ENCODE data around the gene KRTAP10-1. TPM values are rescaled to one million over a fixed set of nuclear protein-coding genes. Genes with fewer than 3 reads are reported as not detected.
A peak's percentile ranks its signal among the peaks of the same experiment; 100 is the strongest.
"Not testable (repeated sequence)": the region's sequence is repeated elsewhere in the genome, so short reads cannot be mapped to it uniquely, and the experiment has no call there.

The KRTAP10-1 gene
- total RNA-seq, 1 experiment from 2014 or later = not detected

GRCh38 chr21:44503006-44503889 is 36.7 kb downstream of the KRTAP10-1 start:
- not testable (repeated sequence) for DNase-seq; H3K4me3 ChIP-seq (ENCODE audit: insufficient read depth, low read depth, low read length); H3K27me3 ChIP-seq (ENCODE audit: control insufficient read depth, insufficient read depth, low read length); H3K36me3 ChIP-seq (replicated peaks; ENCODE audit: control insufficient read depth, insufficient read depth, low read length)

GRCh38 chr21:44502171-44502958 is 37.6 kb downstream of the KRTAP10-1 start:
- Histone ChIP-seq H3K4me3 (ENCODE audit: insufficient read depth, low read depth, low read length) (no peak overlapping the region), H3K36me3 (replicated peaks; ENCODE audit: control insufficient read depth, insufficient read depth, low read length) (no peaks in the 10 kb centered on the region), H3K27me3 (ENCODE audit: control insufficient read depth, insufficient read depth, low read length) (no peaks in the 10 kb centered on the region)
- peak; percentile 56 for DNase-seq

DNA sequence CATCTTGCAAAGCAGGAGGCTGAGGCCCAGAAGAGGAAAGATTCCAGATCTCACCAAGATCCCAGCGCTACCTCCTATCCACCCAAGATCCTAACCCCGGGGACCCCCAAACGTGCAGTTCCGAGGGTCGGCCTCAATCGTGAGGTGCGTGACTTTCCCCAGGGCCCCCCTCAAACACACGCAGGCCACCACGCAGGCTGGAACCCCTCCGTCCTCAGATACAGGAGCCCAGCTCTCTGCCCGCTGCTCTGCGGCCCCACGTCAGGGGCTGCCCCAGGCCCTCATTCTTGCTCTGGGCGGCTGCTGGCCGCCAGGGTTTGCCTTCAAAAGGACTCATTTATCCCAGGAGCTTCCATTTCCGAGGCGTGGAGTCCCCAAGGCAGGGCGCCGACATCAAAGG is 39.9 kb downstream of the KRTAP10-1 start:
- DNase-seq = peak; percentile 48

GRCh38 chr21:44499631-44500030 is 40.4 kb downstream of the KRTAP10-1 start:
- no peaks in the 10 kb centered on the region; the same call in 1 of the 2 replicates for H3K36me3 ChIP-seq (replicated peaks; ENCODE audit: control insufficient read depth, insufficient read depth, low read length)
- H3K27me3 ChIP-seq (ENCODE audit: control insufficient read depth, insufficient read depth, low read length) = no peaks in the 10 kb centered on the region
- no peak overlapping the region for H3K4me3 ChIP-seq (ENCODE audit: insufficient read depth, low read depth, low read length)
- peak; percentile 60 for DNase-seq

More for the DNA sequence above, 39.9 kb downstream of the KRTAP10-1 start:
- Histone ChIP-seq H3K4me3 (ENCODE audit: insufficient read depth, low read depth, low read length) (no peak overlapping the region), H3K27me3 (ENCODE audit: control insufficient read depth, insufficient read depth, low read length) (no peaks in the 10 kb centered on the region), H3K36me3 (replicated peaks; ENCODE audit: control insufficient read depth, insufficient read depth, low read length) (no peaks in the 10 kb centered on the region; the same call in 1 of the 2 replicates)

DNA sequence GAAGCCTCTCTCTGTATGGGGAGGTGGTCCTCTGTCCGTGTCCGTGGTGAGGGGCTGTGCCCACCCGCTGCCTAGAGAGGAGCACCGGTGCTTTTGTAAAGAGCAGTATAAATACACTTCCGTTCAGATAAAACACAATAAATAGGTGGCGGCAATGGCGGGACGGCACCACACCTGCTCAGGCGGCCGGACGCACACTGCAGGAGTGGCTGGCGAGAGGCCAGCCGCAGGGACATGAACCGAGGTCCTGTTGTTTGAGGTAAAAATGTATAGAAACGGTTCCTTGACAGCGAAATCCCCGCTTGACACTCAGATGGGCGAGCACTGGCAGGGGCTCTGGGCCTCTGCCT is 40.8 kb downstream of the KRTAP10-1 start:
- Histone ChIP-seq H3K36me3 (replicated peaks; ENCODE audit: control insufficient read depth, insufficient read depth, low read length) (no peaks in the 10 kb centered on the region; the same call in 1 of the 2 replicates), H3K27me3 (ENCODE audit: control insufficient read depth, insufficient read depth, low read length) (no peaks in the 10 kb centered on the region)
- DNase-seq = peak; percentile 31

GRCh38 chr21:44498280-44499210 is 41.5 kb downstream of the KRTAP10-1 start:
- Histone ChIP-seq H3K4me3 (ENCODE audit: insufficient read depth, low read depth, low read length) (no peak overlapping the region), H3K36me3 (replicated peaks; ENCODE audit: control insufficient read depth, insufficient read depth, low read length) (no peaks in the 10 kb centered on the region; the same call in 1 of the 2 replicates), H3K27me3 (ENCODE audit: control insufficient read depth, insufficient read depth, low read length) (no peaks in the 10 kb centered on the region)
- peak; percentile 53 for DNase-seq

More for the DNA sequence above, 40.8 kb downstream of the KRTAP10-1 start:
- no peak overlapping the region for H3K4me3 ChIP-seq (ENCODE audit: insufficient read depth, low read depth, low read length)

GRCh38 chr21:44497703-44498126 is 42.3 kb downstream of the KRTAP10-1 start:
- no peaks in the 10 kb centered on the region; the same call in 1 of the 2 replicates for H3K36me3 ChIP-seq (replicated peaks; ENCODE audit: control insufficient read depth, insufficient read depth, low read length)
- peak; percentile 63 for DNase-seq
- H3K4me3 ChIP-seq (ENCODE audit: insufficient read depth, low read depth, low read length) = no peak overlapping the region
- H3K27me3 ChIP-seq (ENCODE audit: control insufficient read depth, insufficient read depth, low read length) = no peaks in the 10 kb centered on the region

- no peak overlapping the region for H3K4me3 ChIP-seq (ENCODE audit: insufficient read depth, low read depth, low read length)
- no peaks in the 10 kb centered on the region; the same call in none of the 2 replicates for H3K36me3 ChIP-seq (replicated peaks; ENCODE audit: control insufficient read depth, insufficient read depth, low read length)
- H3K27me3 ChIP-seq (ENCODE audit: control insufficient read depth, insufficient read depth, low read length) = no peaks in the 10 kb centered on the region
- DNase-seq = peak; percentile 67
Observed at GRCh38 chr21:44496564-44497550, 43.1 kb downstream of the KRTAP10-1 start.

- no peak overlapping the region for H3K4me3 ChIP-seq (ENCODE audit: insufficient read depth, low read depth, low read length)
- no peak for DNase-seq
- H3K27me3 ChIP-seq (ENCODE audit: control insufficient read depth, insufficient read depth, low read length) = no peaks in the 10 kb centered on the region
- H3K36me3 ChIP-seq (replicated peaks; ENCODE audit: control insufficient read depth, insufficient read depth, low read length) = no peaks in the 10 kb centered on the region; the same call in none of the 2 replicates
Observed at GRCh38 chr21:44495611-44496563, 44.1 kb downstream of the KRTAP10-1 start.

DNA sequence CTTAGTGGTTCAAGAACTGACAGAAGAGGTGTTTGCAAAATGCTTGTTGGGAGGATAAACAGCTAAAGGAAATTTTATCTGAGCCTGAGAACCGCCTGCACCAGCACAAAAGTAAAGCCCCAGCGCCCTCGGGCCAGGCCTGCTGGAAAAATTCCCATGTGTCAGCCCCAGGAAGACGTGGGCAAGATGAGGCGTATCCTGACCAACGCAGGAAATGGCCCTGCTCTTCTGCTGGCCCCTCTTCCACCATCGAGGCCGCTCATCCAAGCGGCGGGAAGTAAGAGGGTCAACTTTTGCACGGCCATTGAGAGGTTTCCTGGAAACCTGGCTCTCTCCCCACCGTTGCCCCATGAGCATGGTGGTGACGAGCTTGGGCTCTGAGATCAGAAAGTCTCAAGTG is 45.0 kb downstream of the KRTAP10-1 start:
- H3K36me3 ChIP-seq (replicated peaks; ENCODE audit: control insufficient read depth, insufficient read depth, low read length) = peaks cover 3% of the 10 kb centered on the region
- no peaks in the 10 kb centered on the region for H3K27me3 ChIP-seq (ENCODE audit: control insufficient read depth, insufficient read depth, low read length)
- H3K4me3 ChIP-seq (ENCODE audit: insufficient read depth, low read depth, low read length) = no peak overlapping the region
- no peak for DNase-seq

DNA sequence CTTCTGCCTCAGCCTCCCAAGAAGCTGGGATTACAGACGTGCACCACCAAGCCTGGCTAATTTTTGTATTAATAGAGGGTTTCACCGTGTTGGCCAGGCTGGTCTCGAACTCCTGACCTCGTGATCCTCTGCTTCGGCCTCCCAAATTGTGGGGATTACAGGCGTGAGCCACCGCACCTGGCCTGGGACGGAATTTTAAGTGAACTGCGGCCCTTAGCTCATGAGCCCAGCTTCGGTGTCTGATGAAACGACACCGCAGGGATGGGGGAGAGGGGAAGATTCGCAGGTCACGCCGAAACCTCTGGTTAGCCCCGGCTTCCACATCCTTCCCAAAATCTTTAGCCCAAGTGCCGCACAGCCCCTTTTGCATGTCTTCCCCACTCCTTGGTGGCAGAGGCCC is 45.6 kb downstream of the KRTAP10-1 start:
- Histone ChIP-seq H3K27me3 (ENCODE audit: control insufficient read depth, insufficient read depth, low read length) (no peaks in the 10 kb centered on the region), H3K36me3 (replicated peaks; ENCODE audit: control insufficient read depth, insufficient read depth, low read length) (peaks cover 3% of the 10 kb centered on the region), H3K4me3 (ENCODE audit: insufficient read depth, low read depth, low read length) (no peak overlapping the region)
- DNase-seq = no peak

Data from H7 (cell line).